Activated CD8-positive, alpha-beta memory T cell treated with anti-CD3 and anti-CD28 coated beads for 4 hours (primary cell): ENCODE results near the gene FANK1.
"Not testable (repeated sequence)": the region's sequence is repeated elsewhere in the genome, so short reads cannot be mapped to it uniquely, and the experiment has no call there.

Experiments
- DNase-seq, 2 donors: peaks; one replicate each; pipeline ENCODE4 v3.0.0-alpha.2; 2020; ENCODE audit warnings: low read depth in 2 of 2

FANK1 gene

DNA sequence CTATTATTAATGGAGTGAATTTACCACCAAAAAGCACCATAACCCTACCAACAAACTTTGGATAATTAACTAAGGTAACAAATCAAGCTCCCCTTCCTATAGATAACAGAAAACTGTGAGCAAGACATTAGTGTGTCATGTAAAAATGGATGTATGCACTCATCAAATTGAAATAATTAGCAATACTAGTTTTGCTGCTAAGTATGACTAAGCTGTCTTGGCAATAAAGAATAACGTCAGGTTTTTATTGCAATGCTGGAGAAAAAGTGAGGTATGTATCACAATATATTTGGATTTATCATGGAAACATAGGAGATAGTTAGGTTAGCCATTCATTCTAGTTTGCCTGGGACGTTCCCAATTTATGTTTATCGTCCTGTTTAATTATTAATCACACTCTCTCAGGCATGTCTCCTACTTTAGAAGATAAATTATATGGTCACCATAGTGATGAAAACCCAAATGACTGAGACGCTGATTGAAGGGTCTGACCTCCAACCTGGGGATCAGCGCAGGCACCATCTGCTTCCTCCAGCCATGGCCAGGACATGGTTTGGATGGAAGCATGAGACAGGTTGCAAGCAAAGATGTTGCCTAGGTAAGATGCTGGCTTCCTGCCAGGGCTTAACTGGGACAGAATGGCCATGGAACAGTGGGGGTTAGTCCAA is 125.6 kb downstream of the FANK1 start:
- no peak for DNase-seq

DNA sequence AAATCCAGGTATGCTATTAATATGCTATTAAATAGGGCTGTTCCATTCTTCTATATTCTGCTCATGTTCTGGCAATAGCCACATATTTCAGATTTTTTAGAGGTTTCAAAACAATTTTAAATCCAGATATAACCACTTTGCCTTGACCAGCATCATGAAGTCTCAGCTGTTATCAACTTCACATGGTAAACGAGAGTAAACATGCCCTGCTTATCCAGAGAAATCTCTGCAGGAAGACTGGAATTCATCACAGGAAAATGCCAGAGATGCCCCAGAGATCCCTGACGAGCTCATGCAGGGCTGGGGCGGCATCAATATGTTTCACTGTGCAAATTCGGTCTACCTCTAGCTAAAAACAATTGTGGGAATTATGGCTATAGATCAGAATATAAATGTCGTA is 126.5 kb downstream of the FANK1 start:
- DNase-seq: no peak

DNA sequence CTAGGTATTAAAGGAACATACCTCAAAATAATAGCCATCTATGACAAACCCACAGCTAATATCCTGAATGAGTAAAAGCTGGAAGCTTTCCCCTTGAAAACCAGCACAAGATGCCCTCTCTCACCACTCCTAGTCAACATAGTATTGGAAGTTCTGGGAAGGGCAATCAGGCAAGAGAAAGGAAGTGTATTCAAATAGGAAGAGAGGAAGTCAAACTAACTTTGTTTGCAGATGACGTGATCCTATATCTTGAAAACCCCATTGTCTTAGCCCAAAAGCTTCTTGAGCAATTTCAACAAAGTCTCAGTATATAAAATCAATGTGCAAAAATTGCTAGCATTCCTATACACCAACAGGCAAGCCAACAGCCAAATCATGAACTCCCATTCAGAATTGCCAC is 131.3 kb downstream of the FANK1 start:
- DNase-seq: no peak

DNA sequence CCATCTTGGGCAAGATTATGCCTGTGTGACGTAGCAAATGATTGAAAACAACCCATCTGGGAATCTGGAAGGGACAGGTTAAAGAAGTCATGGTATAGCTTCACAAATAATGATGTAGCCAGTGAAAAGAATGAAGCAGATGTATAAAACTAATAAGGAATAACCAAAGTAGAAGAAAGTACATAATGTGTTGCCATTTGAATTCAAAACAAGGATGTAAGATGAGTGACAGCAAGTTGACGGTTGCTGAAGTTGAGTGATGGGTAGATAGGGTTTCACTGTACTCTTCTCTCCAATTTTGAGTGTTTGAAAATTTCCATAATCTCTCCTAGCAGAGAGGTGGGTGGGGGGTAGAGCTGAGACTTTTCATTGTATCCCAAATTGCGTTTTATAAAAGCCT is 133.6 kb downstream of the FANK1 start:
- DNase-seq: no peak

GRCh38 chr10:126034586-126034985 is 138.2 kb downstream of the FANK1 start:
- DNase-seq: no peak

- no peak for DNase-seq
These were observed 140.2 kb downstream of the FANK1 start for GRCh38 chr10:126036515-126036914.

DNA sequence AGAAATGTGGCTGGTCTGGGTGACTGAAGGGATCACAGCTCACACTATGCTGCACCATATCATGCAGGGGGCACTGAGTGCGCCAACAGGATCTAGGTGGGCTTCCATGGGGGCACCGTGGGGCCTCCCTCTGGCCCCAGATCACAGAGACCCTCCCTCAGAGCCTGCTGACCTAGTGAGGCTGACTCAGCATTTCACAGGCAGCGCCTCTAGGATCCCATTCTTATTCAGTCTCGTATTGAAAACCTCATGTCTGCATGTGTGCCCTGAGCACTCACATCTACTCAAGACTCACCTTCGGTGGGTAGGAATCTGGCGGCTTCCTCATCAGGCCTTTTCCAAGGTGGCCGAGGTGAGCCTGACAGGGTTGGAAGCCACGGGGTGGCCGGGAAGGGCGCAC is 141.6 kb downstream of the FANK1 start:
- DNase-seq: no peak

- no peak for DNase-seq
These were observed 144.8 kb downstream of the FANK1 start for GRCh38 chr10:126041117-126041516.

GRCh38 chr10:126041804-126042231 is 145.5 kb downstream of the FANK1 start:
- peak; percentile 42 to 63 for DNase-seq

DNA sequence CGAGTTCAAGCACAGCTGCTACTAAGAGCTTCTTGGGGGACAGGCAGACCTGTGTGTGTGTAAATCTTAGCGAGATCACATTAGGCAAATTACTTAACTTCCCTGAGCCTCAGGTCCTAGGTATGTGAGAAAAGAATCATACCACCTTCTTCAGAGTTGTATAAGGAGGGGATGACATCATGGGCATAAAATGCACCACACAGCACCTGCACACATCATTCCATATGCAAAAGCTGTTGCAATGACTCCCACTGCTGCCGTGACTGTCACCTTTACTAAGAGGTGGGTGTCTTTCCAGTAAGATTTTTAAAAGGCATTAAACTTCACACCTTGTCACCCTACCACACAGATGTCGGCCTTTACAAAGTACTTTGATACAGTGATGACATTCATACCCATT is 146.0 kb downstream of the FANK1 start:
- no peak for DNase-seq

- DNase-seq: no peak
These were observed 146.5 kb downstream of the FANK1 start for GRCh38 chr10:126042906-126043305.

GRCh38 chr10:126043389-126043788 is 147.0 kb downstream of the FANK1 start:
- DNase-seq: no peak

DNA sequence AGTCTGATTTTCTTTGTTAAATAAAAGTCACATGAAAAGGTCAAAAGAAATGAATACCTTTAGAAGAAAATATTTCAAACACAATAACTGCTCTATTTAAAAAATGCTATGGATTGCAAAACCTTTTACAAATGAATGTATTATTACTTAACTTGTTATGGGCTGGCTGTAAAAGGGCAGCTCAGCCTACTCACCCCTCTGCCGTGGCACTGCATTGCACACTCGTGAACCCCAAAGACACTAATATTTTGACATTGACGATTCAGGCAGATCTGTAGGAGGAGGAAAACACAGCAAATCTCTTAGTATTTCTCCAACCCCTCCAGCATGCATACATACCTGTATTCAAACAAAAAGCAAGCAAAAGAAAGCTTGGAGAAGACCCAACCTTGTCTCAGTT is 149.5 kb downstream of the FANK1 start:
- no peak for DNase-seq

DNA sequence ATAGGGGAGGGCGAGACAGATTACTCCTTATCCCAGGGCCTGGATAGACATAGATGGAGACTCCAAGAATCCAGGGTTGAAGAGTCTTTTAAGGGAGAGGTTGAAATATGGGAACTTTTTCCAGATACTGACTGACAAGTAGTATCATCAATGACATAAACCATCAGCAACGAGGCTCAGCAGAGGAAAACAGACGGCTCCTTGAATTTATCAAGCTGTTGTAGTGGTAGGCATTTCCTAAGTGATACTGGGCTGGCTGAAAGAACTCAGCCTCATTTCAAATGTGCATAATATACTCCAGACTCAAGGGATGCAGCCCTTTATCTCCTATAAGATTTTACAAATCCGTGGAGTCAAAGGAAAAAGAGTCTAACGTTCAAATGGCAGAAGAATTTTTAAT is 150.5 kb downstream of the FANK1 start:
- DNase-seq: no peak

GRCh38 chr10:126047749-126048148 is 151.4 kb downstream of the FANK1 start:
- DNase-seq: not testable (repeated sequence)

GRCh38 chr10:126049759-126050700 is 153.7 kb downstream of the FANK1 start:
- no peak for DNase-seq

GRCh38 chr10:126052171-126052570 is 155.8 kb downstream of the FANK1 start:
- DNase-seq: no peak

GRCh38 chr10:126054191-126054590 is 157.8 kb downstream of the FANK1 start:
- no peak for DNase-seq

- DNase-seq: no peak
These were observed 161.1 kb downstream of the FANK1 start for GRCh38 chr10:126057494-126057893.

- DNase-seq: no peak
These were observed 161.7 kb downstream of the FANK1 start for GRCh38 chr10:126058104-126058503.

GRCh38 chr10:126058507-126058906 is 162.1 kb downstream of the FANK1 start:
- no peak for DNase-seq
